GM23248 (cell line): ENCODE results near the gene TRAF1. TPM values are rescaled to one million over a fixed set of nuclear protein-coding genes. Genes with fewer than 3 reads are reported as not detected.

ENCODE experiments used
- DNase-seq: peaks from one replicate; pipeline ENCODE4 v3.0.0-alpha.2; 2015
- H2AFZ ChIP-seq: fragments of 200-600 bp; sonication (generic); 2 replicates; pipeline ENCODE4 v1.6.1; 2016; ENCODE audit warnings: antibody characterized with exemption
- H3F3A ChIP-seq: fragments of 200-600 bp; sonication (generic); 2 replicates; pipeline ENCODE4 v1.6.1; 2016; ENCODE audit warnings: mild to moderate bottlenecking, antibody characterized with exemption, mixed run types; ENCODE audit not compliant: insufficient read depth
- H3K27ac ChIP-seq: fragments of 200-600 bp; sonication (generic); 2 replicates; pipeline ENCODE4 v1.5.1; 2016; ENCODE audit warnings: mild to moderate bottlenecking
- H3K27me3 ChIP-seq: fragments of 200-600 bp; sonication (generic); replicated peaks from 2 replicates; pipeline ENCODE4 v1.6.1; 2016; ENCODE audit warnings: mild to moderate bottlenecking; ENCODE audit not compliant: insufficient read depth
- H3K36me3 ChIP-seq: fragments of 200-600 bp; sonication (generic); 2 replicates; pipeline ENCODE4 v1.6.1; 2016; ENCODE audit warnings: low read depth, mild to moderate bottlenecking
- H3K4me1 ChIP-seq: fragments of 200-600 bp; sonication (generic); 2 replicates; pipeline ENCODE4 v1.6.1; 2016; ENCODE audit warnings: mild to moderate bottlenecking; ENCODE audit not compliant: insufficient read depth
- H3K4me2 ChIP-seq: fragments of 200-600 bp; sonication (generic); one replicate; pipeline ENCODE4 v1.6.1; 2016; ENCODE audit warnings: mild to moderate bottlenecking; ENCODE audit not compliant: unreplicated experiment
- H3K4me3 ChIP-seq: fragments of 200-600 bp; sonication (generic); 2 replicates; pipeline ENCODE4 v1.5.1; 2016; ENCODE audit warnings: mild to moderate bottlenecking
- H3K79me2 ChIP-seq: fragments of 200-600 bp; sonication (generic); 2 replicates; pipeline ENCODE4 v1.6.1; 2016; ENCODE audit warnings: mild to moderate bottlenecking; ENCODE audit not compliant: insufficient read depth
- H3K9ac ChIP-seq: fragments of 200-600 bp; sonication (generic); 2 replicates; pipeline ENCODE4 v1.6.1; 2016; ENCODE audit warnings: mild to moderate bottlenecking
- H3K9me2 ChIP-seq: fragments of 200-600 bp; sonication (generic); 2 replicates; pipeline ENCODE4 v1.6.1; 2016; ENCODE audit warnings: mixed run types, mild to moderate bottlenecking, moderate library complexity; ENCODE audit not compliant: insufficient read depth
- H3K9me3 ChIP-seq: fragments of 200-600 bp; sonication (generic); one replicate; pipeline ENCODE4 v1.6.1; 2017; ENCODE audit warnings: low read depth
- H4K20me1 ChIP-seq: fragments of 200-600 bp; sonication (generic); 2 replicates; pipeline ENCODE4 v1.6.0; 2016; ENCODE audit not compliant: insufficient read depth
- EZH2 ChIP-seq: fragments of 200-600 bp; sonication (generic); IDR thresholded peaks from 2 replicates; pipeline ENCODE4 v1.6.1; 2018; ENCODE audit warnings: antibody characterized with exemption, mild to moderate bottlenecking; ENCODE audit not compliant: insufficient read depth, poor library complexity, severe bottlenecking
- EZH2phosphoT487 ChIP-seq: fragments of 200-600 bp; sonication (generic); IDR thresholded peaks from 2 replicates; pipeline ENCODE4 v1.6.1; 2018; ENCODE audit warnings: antibody characterized with exemption, moderate library complexity, mild to moderate bottlenecking, low read depth; ENCODE audit not compliant: insufficient read depth
- WGBS, 2 experiments: methylation state at CpG; one replicate each; pipeline ENCODE4 v1.1.6; 2015 to 2017; ENCODE audit warnings: low lambda C conversion rate in 2 of 2, low coverage in 1 of 2; ENCODE audit errors: missing lambda C conversion rate in 2 of 2; 5-methylcytosine and 5-hydroxymethylcytosine counted together
- in situ Hi-C: fragments of 300-500 bp; cut with MboI; formaldehyde crosslinking; loops from 2 replicates; pipeline ENCODE4 v1.15.0; 2020
- polyA plus RNA-seq: library from polyadenylated mRNA; unstranded; fragments of >200 nt; fragmentation: Nextera tagmentation; extraction: Ambion mirVana; gene quantifications from 2 replicates; pipeline ENCODE4 v1.2.1, GENCODE V29; 2016
- total RNA-seq: library from RNA; depleted of rRNA; stranded (reverse); fragments of >200 nt; shearing (Covaris generic); gene quantifications from 2 replicates; pipeline ENCODE4 v1.2.3, GENCODE V29; 2014

Gene TRAF1
- total and polyA plus RNA-seq, 2 experiments from 2014 or later: 0.54 to 0.75 TPM

GRCh38 chr9:120895951-120896350, 30.6 kb downstream of the TRAF1 start:
- no peak overlapping the region for H3K27ac ChIP-seq
- H3F3A ChIP-seq: peaks cover 14% of the 10 kb centered on the region; the same call in 1 of the 2 replicates
- no peaks in the 10 kb centered on the region for H3K36me3 ChIP-seq
- 97 to 98% methylated on average over 2 of the region's 2 CpGs for WGBS, 2 experiments
- no peak overlapping the region for H2AFZ ChIP-seq
- no peaks in the 10 kb centered on the region for H4K20me1 ChIP-seq
- no peak overlapping the region for H3K4me2 ChIP-seq
- no peaks in the 10 kb centered on the region for H3K4me1 ChIP-seq
- in situ Hi-C loops: no loop called here
- no peaks in the 10 kb centered on the region for H3K9me2 ChIP-seq
- TF ChIP-seq EZH2phosphoT487 (no peak), EZH2 (no peak)
- no peak overlapping the region for H3K9ac ChIP-seq
- 0 out of 2 replicates have a peak, but pooled peaks cover 12% of the 10 kb centered on the region for H3K27me3 ChIP-seq
- no peak overlapping the region for H3K4me3 ChIP-seq
- no peaks in the 10 kb centered on the region for H3K79me2 ChIP-seq
- no peak for DNase-seq
- no peaks in the 10 kb centered on the region for H3K9me3 ChIP-seq

- TF ChIP-seq EZH2phosphoT487: no peak
- no peak for TF ChIP-seq EZH2
- Histone ChIP-seq H3K4me2 (peak overlapping the region; percentile 89), H3F3A (peaks cover 14% of the 10 kb centered on the region; the same call in 1 of the 2 replicates), H3K9ac (peak overlapping the region; percentile 31), H3K4me3 (peak overlapping the region; percentile 66), H3K36me3 (no peaks in the 10 kb centered on the region), H3K79me2 (no peaks in the 10 kb centered on the region), H4K20me1 (no peaks in the 10 kb centered on the region), H3K27ac (no peak overlapping the region), H2AFZ (peak overlapping the region; percentile 81), H3K9me3 (no peaks in the 10 kb centered on the region), H3K27me3 (0 out of 2 replicates have a peak, but pooled peaks cover 12% of the 10 kb centered on the region), H3K4me1 (no peaks in the 10 kb centered on the region), H3K9me2 (no peaks in the 10 kb centered on the region)
- 6 to 8% methylated on average over 44 to 59 of the region's 63 CpGs for WGBS, 2 experiments
- peak; percentile 70 for DNase-seq
- in situ Hi-C loops: no loop called here
These were observed 32.1 kb downstream of the TRAF1 start for GRCh38 chr9:120894321-120895148.

DNA sequence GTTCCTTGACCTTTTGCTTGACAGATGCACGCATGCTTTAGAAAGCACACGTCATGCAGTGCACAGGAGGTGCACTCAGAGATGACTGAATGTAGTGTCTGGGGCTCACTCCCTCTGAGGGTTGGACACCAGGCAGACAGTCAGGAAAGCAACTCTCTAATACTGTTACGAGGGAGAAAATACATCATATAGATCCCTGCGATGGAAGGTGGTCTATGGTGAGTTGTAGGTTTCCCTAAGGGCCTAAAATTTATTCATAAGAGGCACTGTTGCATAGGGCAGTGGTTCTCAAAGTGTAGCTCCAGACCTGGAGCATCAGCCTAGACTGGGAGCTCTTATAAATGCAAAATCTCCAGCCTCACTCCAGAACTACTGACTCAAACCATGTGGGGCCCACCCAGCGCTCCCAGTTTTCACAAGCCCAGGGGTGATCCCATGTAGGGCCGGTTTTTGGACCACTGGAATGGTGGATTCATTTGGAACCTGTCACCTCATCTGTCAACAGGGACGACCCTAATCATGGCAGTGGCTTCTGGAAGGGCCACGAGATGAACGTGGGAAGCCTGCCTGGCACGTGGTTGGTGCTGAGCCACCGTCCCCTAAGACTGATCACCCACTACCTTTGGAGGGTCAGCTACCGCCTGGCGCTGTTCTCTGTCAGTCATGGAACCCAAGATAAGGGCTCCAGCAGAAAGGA, 32.8 kb downstream of the TRAF1 start:
- peak overlapping the region; percentile 81; the same call in 1 of the 2 replicates for H2AFZ ChIP-seq
- peaks cover 14% of the 10 kb centered on the region; the same call in 1 of the 2 replicates for H3F3A ChIP-seq
- no peaks in the 10 kb centered on the region for H3K36me3 ChIP-seq
- H3K4me3 ChIP-seq: 0 out of 2 replicates have a peak overlapping the region, but pooled peaks have one; percentile 66
- H3K79me2 ChIP-seq: no peaks in the 10 kb centered on the region
- no peak overlapping the region for H3K27ac ChIP-seq
- in situ Hi-C loops: no loop called here
- no peak overlapping the region for H3K9ac ChIP-seq
- 60 to 63% methylated on average over 13 of the region's 13 CpGs for WGBS, 2 experiments
- no peaks in the 10 kb centered on the region for H3K4me1 ChIP-seq
- 0 out of 2 replicates have a peak, but pooled peaks cover 12% of the 10 kb centered on the region for H3K27me3 ChIP-seq
- no peaks in the 10 kb centered on the region for H3K9me2 ChIP-seq
- peak; percentile 44 for DNase-seq
- H4K20me1 ChIP-seq: no peaks in the 10 kb centered on the region
- H3K9me3 ChIP-seq: no peaks in the 10 kb centered on the region
- no peak overlapping the region for H3K4me2 ChIP-seq
- no peak for TF ChIP-seq EZH2phosphoT487
- no peak for TF ChIP-seq EZH2

- H3K79me2 ChIP-seq: no peaks in the 10 kb centered on the region
- H2AFZ ChIP-seq: no peak overlapping the region
- H3K4me2 ChIP-seq: no peak overlapping the region
- H3K4me3 ChIP-seq: no peak overlapping the region
- peak; percentile 66 for DNase-seq
- 34 to 39% methylated on average over 6 of the region's 6 CpGs for WGBS, 2 experiments
- no peaks in the 10 kb centered on the region for H3K36me3 ChIP-seq
- H3K9me2 ChIP-seq: no peaks in the 10 kb centered on the region
- no peaks in the 10 kb centered on the region for H4K20me1 ChIP-seq
- H3K9me3 ChIP-seq: no peaks in the 10 kb centered on the region
- H3K27ac ChIP-seq: no peak overlapping the region
- no peaks in the 10 kb centered on the region for H3K4me1 ChIP-seq
- 0 out of 2 replicates have a peak, but pooled peaks cover 12% of the 10 kb centered on the region for H3K27me3 ChIP-seq
- in situ Hi-C loops: no loop called here
- H3K9ac ChIP-seq: no peak overlapping the region
- H3F3A ChIP-seq: peaks cover 14% of the 10 kb centered on the region; the same call in 1 of the 2 replicates
- peak; percentile 82; the same call in 1 of the 2 replicates for TF ChIP-seq EZH2phosphoT487
- no peak for TF ChIP-seq EZH2
These were observed 33.6 kb downstream of the TRAF1 start for GRCh38 chr9:120892748-120893610.
